HG03280 (cell line): ENCODE results near the gene WFIKKN2.

Experiments used
- ATAC-seq: cut with Tn5 transposase; IDR thresholded peaks from one replicate; pipeline ENCODE4 v1.9.1; 2021; ENCODE audit warnings: mild to moderate bottlenecking, moderate library complexity; ENCODE audit not compliant: unreplicated experiment

The WFIKKN2 gene

GRCh38 chr17:50833510-50834428 is 1.6 kb upstream of the WFIKKN2 start:
- ATAC-seq: no peak

DNA sequence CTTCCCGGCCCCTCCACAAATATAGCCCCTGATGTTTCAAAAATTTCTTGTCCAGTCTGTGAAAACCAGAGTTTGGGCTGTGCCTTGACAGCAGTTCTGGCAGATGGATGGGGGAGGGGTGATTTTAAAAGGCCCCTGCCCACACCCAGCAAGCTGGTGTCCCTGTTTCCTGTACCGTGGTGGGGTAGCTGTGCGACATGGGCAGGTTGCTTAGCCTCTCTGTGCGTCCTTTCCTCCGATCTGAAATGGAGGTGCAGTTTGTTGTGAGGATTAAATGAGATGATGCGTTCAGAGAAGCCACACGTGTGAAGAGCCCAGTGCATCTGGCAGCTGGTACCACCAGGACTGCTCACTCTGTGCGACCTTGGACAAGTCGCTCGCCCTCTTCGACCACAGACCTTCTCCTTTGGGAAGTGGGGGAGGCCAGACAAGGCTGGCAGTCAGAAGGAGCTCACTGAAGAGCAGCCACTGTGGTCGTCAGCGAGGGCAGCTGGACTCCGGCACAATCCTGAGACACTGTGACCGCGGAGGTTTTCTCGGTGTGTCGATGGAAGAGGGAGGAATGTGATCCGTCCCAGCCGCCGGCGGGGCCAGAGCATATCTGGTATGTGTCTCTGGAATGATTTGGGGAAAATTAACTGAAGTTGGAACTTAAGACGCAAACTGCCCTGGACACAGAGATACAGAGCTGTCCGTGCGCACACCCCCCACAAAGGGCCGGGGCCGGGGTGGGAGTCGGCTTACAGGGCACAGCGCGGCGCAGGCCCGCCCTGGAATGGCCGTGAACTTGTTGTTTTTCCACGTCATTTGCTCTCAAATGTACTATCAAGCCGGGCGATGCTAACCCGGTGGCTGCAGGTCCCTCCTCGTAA is 721 bp upstream of the WFIKKN2 start:
- ATAC-seq: no peak

DNA sequence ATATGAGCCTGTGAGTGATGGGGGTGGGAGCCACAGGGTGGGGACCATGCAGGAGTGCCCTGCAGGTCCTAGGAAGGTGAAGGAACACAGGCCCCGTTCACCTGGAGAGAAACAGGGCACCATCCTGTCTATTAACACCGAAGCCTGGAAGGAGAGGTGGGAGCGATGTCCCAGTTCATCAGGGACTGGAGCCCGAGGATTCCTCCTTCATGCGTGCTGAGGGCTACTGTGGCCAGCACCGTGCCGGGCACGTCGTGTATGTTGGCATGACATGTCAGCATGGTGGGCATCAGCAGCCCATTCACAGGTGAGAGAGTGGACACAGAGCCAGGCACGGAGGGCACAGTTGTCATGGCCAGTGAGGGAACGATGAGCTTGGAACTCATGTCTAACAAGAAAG is 1.4 kb downstream of the WFIKKN2 start:
- no peak for ATAC-seq

GRCh38 chr17:50837286-50837979 is 2.0 kb downstream of the WFIKKN2 start:
- ATAC-seq: no peak

DNA sequence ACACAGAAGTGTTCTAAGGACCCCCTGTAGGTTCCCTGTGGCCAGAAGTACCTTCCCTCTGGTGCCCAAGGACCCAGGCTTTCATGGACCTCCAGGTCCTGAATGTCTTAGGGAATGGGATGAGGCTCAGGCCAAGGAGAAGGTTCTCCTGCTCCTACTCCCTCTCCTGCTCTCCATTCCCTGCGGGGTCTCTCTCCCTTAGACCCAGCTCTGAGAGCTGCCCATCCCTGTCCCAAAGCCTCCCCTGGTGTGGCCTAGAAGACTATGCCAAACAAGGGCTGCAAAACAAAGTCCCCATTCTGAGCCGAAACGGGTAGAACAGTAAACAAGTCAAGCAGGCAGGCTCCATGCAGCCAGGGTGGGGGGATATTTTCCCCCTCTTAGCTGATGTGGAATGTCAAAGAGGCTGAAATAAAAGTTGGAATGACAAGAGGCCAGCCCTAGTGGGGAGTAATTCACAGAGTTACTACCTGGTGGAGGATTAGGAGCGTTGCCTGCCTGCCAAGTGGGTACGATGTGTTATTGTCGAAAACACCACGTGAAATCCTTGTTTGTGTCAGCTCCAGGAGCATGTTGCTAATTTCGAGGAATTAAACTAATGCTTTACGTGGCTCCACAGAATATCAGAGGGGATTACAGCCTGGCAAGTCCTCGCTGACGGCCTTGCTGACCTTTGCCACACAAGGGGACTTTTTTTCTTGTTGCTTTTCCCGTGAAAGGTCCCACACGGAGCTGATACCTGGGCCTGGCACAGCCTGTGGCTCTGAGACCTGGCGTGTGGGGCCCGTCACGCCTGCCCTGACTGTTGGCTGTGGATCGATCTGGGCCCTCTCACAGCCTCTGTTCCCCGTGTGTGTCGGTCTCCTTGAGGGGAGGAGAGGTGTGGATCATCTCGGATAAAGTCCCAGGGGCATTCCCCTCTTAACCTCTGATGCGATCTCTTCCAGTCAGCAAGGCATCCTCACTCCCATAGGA is 2.9 kb downstream of the WFIKKN2 start:
- ATAC-seq: no peak

DNA sequence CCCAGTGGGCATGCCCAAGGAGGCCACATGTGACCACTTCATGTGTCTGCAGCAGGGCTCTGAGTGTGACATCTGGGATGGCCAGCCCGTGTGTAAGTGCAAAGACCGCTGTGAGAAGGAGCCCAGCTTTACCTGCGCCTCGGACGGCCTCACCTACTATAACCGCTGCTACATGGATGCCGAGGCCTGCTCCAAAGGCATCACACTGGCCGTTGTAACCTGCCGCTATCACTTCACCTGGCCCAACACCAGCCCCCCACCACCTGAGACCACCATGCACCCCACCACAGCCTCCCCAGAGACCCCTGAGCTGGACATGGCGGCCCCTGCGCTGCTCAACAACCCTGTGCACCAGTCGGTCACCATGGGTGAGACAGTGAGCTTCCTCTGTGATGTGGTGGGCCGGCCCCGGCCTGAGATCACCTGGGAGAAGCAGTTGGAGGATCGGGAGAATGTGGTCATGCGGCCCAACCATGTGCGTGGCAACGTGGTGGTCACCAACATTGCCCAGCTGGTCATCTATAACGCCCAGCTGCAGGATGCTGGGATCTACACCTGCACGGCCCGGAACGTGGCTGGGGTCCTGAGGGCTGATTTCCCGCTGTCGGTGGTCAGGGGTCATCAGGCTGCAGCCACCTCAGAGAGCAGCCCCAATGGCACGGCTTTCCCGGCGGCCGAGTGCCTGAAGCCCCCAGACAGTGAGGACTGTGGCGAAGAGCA is 4.4 kb downstream of the WFIKKN2 start:
- ATAC-seq: no peak

DNA sequence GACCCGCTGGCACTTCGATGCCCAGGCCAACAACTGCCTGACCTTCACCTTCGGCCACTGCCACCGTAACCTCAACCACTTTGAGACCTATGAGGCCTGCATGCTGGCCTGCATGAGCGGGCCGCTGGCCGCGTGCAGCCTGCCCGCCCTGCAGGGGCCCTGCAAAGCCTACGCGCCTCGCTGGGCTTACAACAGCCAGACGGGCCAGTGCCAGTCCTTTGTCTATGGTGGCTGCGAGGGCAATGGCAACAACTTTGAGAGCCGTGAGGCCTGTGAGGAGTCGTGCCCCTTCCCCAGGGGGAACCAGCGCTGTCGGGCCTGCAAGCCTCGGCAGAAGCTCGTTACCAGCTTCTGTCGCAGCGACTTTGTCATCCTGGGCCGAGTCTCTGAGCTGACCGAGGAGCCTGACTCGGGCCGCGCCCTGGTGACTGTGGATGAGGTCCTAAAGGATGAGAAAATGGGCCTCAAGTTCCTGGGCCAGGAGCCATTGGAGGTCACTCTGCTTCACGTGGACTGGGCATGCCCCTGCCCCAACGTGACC is 5.0 kb downstream of the WFIKKN2 start:
- ATAC-seq: no peak

- ATAC-seq: no peak
Measured at GRCh38 chr17:50841277-50841948, 6.0 kb downstream of the WFIKKN2 start.

DNA sequence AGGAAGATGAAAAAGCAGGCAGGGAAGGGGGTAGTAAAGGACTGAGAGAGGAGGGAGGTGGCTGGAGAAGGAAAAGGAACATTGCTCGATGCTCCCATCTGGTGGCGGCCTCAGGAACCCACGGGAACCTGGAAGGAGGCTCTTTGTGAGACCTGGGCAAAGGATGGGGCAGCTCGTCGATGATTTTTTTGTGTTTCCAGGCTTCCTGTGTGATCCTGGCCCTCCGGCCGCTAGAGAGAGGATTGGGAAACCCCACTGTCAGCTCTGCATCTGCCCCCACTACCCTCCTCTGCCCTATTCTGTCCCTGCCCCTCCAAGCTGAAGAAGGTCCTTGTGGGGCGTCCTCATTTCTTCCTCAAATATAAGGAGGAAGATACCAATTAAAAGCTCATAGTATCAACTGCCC is 6.6 kb downstream of the WFIKKN2 start:
- ATAC-seq: no peak

DNA sequence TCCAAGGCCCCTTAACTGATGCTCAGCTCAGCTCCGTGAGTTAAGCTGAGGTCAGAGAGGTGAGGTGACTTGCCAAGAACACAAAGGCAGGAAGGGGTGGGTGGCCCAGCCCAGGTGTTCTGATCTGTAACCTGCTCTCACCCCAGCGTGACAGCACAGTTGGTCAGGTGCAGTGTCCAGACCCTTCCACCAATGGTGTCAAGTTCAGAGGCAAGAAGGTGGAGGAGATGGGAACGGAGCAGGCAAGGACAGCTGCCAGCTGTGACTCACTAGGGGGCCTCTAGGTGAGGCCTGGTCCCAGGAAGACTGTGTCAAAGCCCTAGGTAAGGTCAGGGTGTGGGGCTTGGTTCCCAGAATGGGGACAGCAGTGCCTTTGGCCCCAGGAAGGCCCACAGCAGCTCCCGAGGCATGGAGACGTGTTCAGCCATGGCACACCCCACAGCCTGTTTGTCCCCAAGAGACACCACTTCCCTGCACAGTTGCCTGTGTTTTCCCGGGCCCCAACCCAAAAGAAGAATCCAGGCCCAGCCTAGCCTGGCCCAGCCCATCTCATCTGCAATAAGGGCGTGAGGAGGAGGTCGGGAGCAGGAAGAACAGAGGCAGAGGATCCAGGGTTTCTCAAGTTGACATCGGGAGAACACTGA is 7.2 kb downstream of the WFIKKN2 start:
- no peak for ATAC-seq

DNA sequence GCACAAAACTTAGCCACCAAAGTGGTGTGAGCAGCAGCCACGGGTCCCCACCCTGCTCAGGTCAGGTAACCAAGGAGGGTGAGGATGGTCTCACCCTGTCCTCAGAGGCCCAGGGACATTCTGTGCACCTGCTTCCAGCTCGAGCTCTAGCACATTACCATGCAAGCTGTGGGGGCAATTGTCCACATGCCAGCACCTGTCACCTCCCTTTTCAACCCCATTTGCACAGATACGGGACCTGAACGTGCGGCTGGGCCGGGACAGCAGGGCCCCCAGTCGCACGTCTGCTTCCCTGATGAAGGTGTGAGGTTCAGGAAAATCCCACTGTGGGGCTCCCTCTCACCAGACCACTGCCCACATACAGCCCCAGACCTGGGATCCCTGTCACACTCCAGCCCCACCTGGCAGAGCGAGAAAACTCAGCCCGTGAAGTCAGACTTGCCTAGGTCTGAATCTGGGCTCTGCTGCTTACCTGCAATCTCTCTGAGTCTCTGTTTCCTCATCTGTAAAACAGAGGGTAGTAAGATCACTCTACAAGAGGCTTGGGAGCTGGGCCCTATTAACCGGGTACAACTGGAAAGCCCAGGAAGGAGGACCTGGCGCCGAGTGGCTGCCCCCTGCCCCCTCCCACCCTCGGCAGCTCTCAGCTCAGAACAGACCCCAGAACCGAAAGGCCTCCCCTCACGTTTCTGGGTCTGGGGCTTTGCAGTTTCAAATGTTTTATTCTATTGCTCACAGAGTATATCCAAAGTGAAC is 7.9 kb downstream of the WFIKKN2 start:
- no peak for ATAC-seq

DNA sequence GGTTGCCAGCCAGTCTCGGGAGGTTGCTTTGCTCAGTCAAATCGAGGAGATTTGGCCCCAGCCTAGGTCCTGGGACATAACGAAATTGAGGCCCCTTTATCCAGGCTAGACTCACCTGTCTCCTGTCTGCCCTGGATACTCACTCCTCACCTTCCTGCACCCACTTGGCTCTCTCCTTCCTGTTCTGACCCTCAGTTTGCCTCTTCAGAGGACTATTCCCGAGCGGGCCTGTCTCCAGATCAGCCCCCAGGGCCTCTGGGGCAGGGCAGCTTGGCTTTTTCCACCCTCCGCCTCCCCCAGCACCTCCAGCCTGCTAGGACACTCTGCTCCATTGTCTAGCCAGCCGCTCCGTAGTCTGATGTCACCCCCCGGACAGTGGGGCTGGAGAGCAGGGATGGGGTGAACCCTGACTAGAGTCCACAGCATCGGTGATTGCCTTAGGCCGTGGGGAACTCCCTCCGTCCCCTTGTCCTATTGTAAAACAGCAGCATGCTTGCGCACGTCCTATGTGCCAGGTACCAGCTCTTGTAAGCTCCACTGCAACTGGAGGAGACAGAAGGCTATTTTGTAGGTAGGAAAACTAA is 8.8 kb downstream of the WFIKKN2 start:
- no peak for ATAC-seq

DNA sequence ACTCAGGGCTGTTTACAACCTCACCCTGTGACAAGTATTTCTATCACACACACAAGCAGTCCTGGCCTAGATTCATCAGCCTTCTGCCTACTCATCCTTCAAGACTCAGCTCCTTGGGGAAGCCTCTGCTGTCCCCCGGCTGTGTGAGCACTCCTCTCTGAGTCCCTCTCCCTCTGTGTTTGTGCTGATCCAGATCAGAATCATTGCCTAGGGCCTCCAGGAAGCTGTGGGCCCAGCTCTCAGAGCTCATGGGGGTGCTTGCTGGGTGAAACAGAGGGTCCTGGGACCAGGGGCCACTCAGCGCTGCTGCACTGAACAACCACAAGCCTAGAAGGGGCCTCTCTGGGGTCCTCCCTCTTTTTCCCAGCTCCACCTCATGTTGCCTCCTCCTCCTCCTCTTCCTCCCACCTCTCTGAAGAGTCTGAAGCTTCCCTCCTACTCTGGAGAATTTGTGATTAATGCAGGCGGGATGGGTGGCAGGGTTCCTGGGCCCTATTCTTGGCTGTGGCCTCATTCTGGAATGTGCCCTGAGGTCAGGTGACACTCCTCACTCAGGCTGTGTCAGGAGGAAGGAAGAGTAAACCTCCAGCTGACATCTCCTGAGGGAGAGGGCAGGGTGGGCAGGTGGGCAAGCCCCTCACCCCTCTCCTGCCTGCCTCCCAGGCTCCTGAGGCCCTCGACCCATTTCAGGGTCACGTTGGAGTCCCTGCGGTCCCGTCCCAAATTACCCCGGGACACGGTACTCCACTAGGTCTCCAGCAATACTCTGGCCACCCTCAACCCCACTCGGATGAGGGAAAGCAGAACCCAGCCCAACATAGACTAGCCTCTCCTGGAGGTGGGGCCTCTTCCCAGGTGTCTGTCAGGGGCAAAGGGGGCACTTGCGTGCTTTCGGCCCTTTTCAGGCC is 10.1 kb downstream of the WFIKKN2 start:
- no peak for ATAC-seq

GRCh38 chr17:50847566-50847965 is 12.2 kb downstream of the WFIKKN2 start:
- ATAC-seq: no peak

GRCh38 chr17:50848039-50848438 is 12.7 kb downstream of the WFIKKN2 start:
- no peak for ATAC-seq

DNA sequence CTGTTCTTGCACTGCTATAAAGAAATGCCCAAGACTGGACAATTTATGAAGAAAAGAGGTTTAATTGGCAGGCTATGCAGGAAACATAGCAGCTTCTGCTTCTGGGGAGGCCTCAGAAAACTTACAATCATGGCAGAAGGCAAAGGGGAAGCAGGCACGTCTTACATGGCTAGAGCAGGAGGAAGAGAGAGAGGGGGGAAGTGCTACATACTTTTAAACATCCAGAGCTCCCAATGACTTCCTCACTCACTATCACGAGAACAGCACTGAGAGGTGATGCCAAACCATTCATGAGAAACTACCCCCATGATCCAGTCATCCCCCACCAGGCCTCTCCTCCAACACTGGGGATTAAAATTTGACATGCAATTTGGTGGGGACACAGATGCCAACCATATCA is 13.3 kb downstream of the WFIKKN2 start:
- no peak for ATAC-seq
